COR-L47 (cell line): ENCODE measurements around the gene UGT2A3.
"Not testable (repeated sequence)": the region's sequence is repeated elsewhere in the genome, so short reads cannot be mapped to it uniquely, and the experiment has no call there.

Experiments used
- DNase-seq: peaks from one replicate; lab custom pipeline; 2025; lab: John Stamatoyannopoulos, UW

The UGT2A3 gene

GRCh38 chr4:68951078-68951805 is at the start of gene UGT2A3:
TSS of gene UGT2A3 (minus strand) at chr4:68951804. CDS start at chr4:68951760, 44 bp downstream.
- no peak for DNase-seq

- no peak for DNase-seq
Observed at GRCh38 chr4:68997040-68997439, 45.4 kb upstream of the UGT2A3 start.

- DNase-seq = no peak
Observed at GRCh38 chr4:68995292-68995691, 43.7 kb upstream of the UGT2A3 start.

- no peak for DNase-seq
Observed at GRCh38 chr4:68987007-68987406, 35.4 kb upstream of the UGT2A3 start.

- no peak for DNase-seq
Observed at GRCh38 chr4:68985442-68985841, 33.8 kb upstream of the UGT2A3 start.

GRCh38 chr4:68984947-68985346 is 33.3 kb upstream of the UGT2A3 start:
- no peak for DNase-seq

- no peak for DNase-seq
Observed at GRCh38 chr4:68963374-68963773, 11.8 kb upstream of the UGT2A3 start.

- DNase-seq = no peak
Observed at GRCh38 chr4:68962868-68963267, 11.3 kb upstream of the UGT2A3 start.

GRCh38 chr4:68960294-68961163 is 8.9 kb upstream of the UGT2A3 start:
- DNase-seq = no peak

GRCh38 chr4:68959085-68959484 is 7.5 kb upstream of the UGT2A3 start:
- not testable (repeated sequence) for DNase-seq

- DNase-seq = no peak
Observed at GRCh38 chr4:68954126-68954525, 2.5 kb upstream of the UGT2A3 start.

GRCh38 chr4:68953056-68953596 is 1.5 kb upstream of the UGT2A3 start:
- no peak for DNase-seq

GRCh38 chr4:68951806-68952585 is 392 bp upstream of the UGT2A3 start:
- DNase-seq = no peak

GRCh38 chr4:68950033-68950432 is 1.6 kb downstream of the UGT2A3 start:
- no peak for DNase-seq

- no peak for DNase-seq
Observed at GRCh38 chr4:68948985-68949384, 2.6 kb downstream of the UGT2A3 start.

- DNase-seq = no peak
Observed at GRCh38 chr4:68948044-68948743, 3.4 kb downstream of the UGT2A3 start.

GRCh38 chr4:68929076-68929737 is 22.4 kb downstream of the UGT2A3 start:
- DNase-seq = no peak

GRCh38 chr4:68927165-68927564 is 24.4 kb downstream of the UGT2A3 start:
- no peak for DNase-seq

- not testable (repeated sequence) for DNase-seq
Observed at GRCh38 chr4:68922202-68922601, 29.4 kb downstream of the UGT2A3 start.

GRCh38 chr4:68921051-68921450 is 30.6 kb downstream of the UGT2A3 start:
- no peak for DNase-seq

GRCh38 chr4:68917016-68917415 is 34.6 kb downstream of the UGT2A3 start:
- no peak for DNase-seq
